Muscle layer of colon (tissue), 2 donors: Measurements from ENCODE around the gene LTBR.
"Not testable (repeated sequence)": the region's sequence is repeated elsewhere in the genome, so short reads cannot be mapped to it uniquely, and the experiment has no call there.

ENCODE experiments used
- H3K27ac ChIP-seq: one replicate; pipeline ENCODE4 v1.7.0; 2013; ENCODE audit warnings: low read depth, mild to moderate bottlenecking, low read length, moderate library complexity
- H3K27me3 ChIP-seq, 2 donors: one replicate each; pipeline ENCODE4 v1.7.0; 2013; ENCODE audit warnings: low read length in 2 of 2, mild to moderate bottlenecking in 2 of 2; ENCODE audit not compliant: insufficient read depth in 2 of 2, control insufficient read depth in 1 of 2
- H3K36me3 ChIP-seq: one replicate; pipeline ENCODE4 v1.7.0; 2013; ENCODE audit warnings: mild to moderate bottlenecking, low read length; ENCODE audit not compliant: insufficient read depth
- H3K4me1 ChIP-seq: one replicate; pipeline ENCODE4 v1.7.0; 2013; ENCODE audit warnings: mild to moderate bottlenecking, low read length; ENCODE audit not compliant: insufficient read depth
- H3K4me3 ChIP-seq, 2 donors: one replicate each; pipeline ENCODE4 v1.7.0; 2013; ENCODE audit warnings: low read length in 2 of 2, low read depth in 1 of 2, mild to moderate bottlenecking in 1 of 2, moderate library complexity in 1 of 2
- H3K9ac ChIP-seq: one replicate; pipeline ENCODE4 v1.7.0; 2013; ENCODE audit warnings: low read length
- H3K9me3 ChIP-seq: one replicate; pipeline ENCODE4 v1.7.0; 2013; ENCODE audit warnings: mild to moderate bottlenecking, low read length
- donor health status: abdominal sarcoma.
- donor health status: Adenocarcinoma of cecum.

The LTBR gene

DNA sequence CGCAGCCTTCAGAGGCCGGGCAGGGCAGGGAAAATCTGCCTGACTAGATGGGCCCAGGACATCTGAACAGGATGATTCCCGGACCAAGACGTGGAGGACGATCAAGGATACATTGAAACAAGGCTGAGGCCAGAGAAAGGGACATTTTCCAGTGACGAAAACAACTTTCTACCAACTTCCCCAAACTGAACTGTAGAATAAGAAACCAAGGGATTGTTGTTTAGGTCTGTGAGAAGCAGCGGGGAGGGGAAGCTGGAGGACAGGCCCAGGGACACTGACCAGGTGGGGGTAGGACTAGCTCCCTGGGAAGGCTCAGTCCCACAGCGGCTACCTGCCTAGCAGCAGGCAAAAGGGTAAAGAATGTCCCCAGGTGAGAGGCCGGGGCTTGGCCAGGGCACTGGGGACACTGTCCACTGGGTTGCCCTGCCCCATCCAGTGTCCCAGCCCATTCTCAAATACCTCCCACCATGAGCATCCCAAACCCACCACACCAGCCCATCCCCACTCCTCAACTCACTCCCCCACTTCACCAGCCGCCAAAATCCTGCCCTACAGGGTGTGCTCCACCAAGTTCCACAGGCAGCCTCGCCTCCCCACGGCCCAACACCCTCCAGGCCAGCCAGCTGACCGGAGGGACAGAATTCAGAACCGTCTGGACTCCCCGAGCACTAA, 43.1 kb upstream of the LTBR start:
- Histone ChIP-seq H3K27ac (peak overlapping the region; percentile 100), H3K4me1 (peaks cover 56% of the 10 kb centered on the region), H3K4me3 (peak overlapping the region; percentile 94 to 99), H3K36me3 (no peaks in the 10 kb centered on the region), H3K9me3 (no peaks in the 10 kb centered on the region), H3K27me3 (no peaks in the 10 kb centered on the region), H3K9ac (peak overlapping the region; percentile 100)

DNA sequence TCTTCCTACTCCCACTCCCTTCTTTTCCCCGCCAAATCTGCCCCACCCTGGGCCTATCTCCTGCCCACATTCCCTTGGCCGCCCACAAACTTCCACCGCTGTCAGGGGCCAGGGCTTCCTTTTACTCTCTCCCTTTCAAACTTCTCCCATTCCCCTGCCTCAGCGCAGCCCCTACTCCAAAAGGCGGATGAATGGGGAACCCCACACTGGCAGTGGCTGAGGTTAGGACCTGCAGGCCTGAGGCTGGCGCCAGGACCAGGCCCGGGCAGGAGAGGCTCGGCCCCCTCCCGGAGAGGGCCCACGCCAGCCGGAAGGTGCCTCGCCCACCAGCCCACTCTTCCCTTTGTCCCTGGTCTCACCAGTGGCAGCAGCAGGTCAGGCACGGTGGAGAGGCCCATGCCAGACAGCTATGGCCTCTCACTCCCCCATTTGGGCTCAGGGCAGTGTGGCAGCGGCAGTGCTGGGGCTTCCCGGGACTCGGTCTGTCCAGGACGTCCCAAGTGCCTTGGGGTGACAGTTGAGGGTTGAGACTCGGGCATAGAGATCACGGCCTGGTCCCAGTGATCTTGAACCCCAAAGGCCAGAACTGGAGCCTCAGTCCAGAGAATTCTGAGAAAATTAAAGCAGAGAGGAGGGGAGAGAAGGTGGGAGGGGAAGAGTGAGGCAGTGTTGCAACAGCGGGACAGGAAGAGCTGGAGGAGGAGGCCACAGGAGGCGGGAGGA, 42.4 kb upstream of the LTBR start, which contains the start of gene TNFRSF1A:
TNFRSF1A (minus strand) TSS at position 660 of the 723 bp plus-strand sequence; CDS start at position 398, 262 bp downstream.
- peak within 1 kb of the TSS; percentile 100 for H3K9ac ChIP-seq
- peaks cover 58% of the 10 kb centered on the region for H3K4me1 ChIP-seq
- H3K36me3 ChIP-seq = no peaks in the 10 kb centered on the region
- H3K4me3 ChIP-seq = peak within 1 kb of the TSS; percentile 94 to 99
- no peaks in the 10 kb centered on the region for H3K27me3 ChIP-seq
- no peaks in the 10 kb centered on the region for H3K9me3 ChIP-seq
- H3K27ac ChIP-seq = peak within 1 kb of the TSS; percentile 100

DNA sequence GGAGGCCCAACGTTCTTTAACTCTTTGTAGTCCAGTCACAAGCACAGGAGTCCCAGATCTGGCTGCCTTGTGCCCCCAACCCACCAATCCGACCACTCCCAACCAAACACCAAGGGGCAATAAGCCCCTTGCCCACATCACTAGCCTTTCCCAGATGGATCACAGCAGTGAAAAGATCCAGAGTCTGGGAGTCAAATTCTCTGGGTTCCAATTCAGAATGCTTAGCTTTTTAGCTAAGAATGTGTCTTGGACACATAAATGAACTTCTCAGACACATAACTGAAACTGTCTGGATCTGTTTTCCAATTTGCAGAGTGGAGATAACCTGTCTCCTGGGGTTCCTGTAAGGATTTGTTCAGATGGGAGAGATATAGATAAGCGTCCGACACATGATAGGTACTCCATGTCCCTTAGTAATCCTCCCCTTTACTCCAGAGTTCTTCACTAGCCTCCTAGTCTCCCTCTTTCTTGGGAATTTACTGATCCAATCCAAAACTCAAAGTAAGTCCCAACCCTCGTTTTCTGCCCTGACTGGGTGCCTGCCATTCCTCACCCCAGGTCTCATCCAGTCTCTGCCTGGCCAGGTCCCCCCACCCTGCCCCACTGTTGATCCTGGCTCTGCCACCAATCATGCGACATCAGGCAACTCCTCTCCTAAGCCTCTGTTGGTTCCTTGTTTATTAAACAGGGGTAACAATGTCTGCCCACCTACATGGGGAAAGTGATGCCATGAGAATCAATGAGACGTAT, 41.6 kb upstream of the LTBR start:
- Histone ChIP-seq H3K9me3 (no peaks in the 10 kb centered on the region), H3K9ac (peak overlapping the region; percentile 100), H3K27ac (peak overlapping the region; percentile 100), H3K36me3 (no peaks in the 10 kb centered on the region), H3K4me3 (peak overlapping the region; percentile 43 to 99), H3K27me3 (no peaks in the 10 kb centered on the region), H3K4me1 (peaks cover 51% of the 10 kb centered on the region)

DNA sequence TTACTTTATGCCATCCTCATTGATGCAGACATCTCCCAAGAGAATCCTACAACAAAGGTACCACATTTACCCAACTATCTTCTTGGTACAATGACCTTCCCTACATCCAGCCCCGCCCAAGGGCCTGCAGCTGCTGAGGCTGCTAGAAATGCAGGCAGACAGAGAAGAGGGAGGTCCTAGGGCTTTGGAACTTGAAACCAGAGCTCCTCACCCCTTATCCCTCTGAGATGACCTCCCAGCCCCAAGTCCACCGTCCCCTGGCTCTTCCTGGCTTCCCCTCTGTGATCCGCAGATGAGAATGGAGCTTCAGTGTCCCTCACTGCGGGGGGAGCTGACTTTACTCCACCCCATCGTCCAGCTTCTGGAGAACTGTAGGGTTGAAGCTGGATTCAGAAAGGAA, 40.4 kb upstream of the LTBR start:
- H3K9ac ChIP-seq = no peak overlapping the region
- peaks cover 39% of the 10 kb centered on the region for H3K4me1 ChIP-seq
- H3K27me3 ChIP-seq = no peaks in the 10 kb centered on the region
- H3K4me3 ChIP-seq = no peak overlapping the region
- H3K36me3 ChIP-seq = no peaks in the 10 kb centered on the region
- peak overlapping the region; percentile 100 for H3K27ac ChIP-seq
- H3K9me3 ChIP-seq = no peaks in the 10 kb centered on the region

DNA sequence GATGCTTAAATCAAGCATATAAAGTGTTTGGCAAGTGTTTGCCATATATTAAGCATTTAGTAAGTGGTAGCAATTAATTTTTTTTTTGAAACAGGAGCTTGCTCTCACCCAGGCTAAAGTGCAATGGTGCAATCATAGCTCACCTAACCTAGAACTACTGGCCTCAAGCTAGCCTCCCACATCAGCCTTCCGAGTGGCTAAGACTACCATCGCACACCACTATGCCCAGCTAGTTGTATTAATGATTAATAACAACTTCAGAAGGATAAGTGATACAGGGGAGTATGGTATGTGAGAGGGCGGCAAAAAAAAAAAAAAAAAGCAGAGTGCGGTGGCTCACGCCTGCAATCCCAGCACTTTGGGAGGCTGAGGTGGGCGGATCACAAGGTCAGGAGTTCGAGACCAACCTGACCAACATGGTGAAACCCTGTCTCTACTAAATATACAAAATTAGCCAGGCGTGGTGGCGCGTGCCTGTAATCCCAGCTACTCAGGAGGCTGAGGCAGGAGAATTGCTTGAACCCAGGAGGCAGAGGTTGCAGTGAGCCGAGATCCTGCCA, 39.8 kb upstream of the LTBR start:
- not testable (repeated sequence) for H3K4me3 ChIP-seq, H3K9ac ChIP-seq, H3K36me3 ChIP-seq, H3K27me3 ChIP-seq, H3K9me3 ChIP-seq
- Histone ChIP-seq H3K27ac (peak overlapping the region; percentile 100), H3K4me1 (peaks cover 32% of the 10 kb centered on the region)

DNA sequence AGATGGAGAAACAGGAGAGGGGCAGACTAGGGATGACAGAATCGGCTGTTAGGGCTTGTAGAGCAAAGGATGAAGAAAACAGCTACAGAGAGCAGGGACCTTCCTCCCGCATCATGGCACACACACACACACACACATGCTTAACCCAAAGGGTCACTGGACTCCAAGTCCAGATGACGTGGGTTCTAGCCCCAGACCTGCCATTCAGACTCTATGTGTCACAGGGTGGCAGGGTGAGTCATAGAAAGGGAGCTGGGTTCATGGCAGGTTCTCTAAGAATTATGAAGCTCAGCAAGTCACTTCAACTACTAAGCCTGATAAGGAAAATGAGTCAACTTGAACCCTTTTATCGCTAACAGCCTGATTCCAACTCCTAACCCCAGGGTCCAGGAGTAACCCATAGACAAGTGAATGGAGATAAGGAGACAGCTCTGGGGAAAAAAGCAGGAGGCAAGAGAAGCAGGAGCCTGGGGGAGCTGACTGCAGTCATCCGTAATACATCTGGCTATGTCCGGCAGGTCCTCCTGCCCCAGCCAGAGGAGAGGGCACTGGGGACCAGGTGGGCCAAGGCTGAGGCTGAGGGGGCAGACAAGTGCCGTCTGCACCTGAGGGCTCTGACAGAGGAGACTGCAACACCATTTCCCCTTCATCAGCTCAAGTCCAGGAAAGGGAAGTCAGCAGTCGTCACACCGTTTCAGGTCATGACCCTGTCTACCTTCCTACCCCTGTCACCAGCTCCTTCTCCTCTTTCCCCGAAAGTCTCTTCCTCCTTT, 38.5 kb upstream of the LTBR start:
- Histone ChIP-seq H3K4me1 (peaks cover 22% of the 10 kb centered on the region), H3K36me3 (no peaks in the 10 kb centered on the region), H3K9ac (no peak overlapping the region), H3K4me3 (no peak overlapping the region), H3K9me3 (no peaks in the 10 kb centered on the region), H3K27me3 (no peaks in the 10 kb centered on the region), H3K27ac (no peak overlapping the region)

DNA sequence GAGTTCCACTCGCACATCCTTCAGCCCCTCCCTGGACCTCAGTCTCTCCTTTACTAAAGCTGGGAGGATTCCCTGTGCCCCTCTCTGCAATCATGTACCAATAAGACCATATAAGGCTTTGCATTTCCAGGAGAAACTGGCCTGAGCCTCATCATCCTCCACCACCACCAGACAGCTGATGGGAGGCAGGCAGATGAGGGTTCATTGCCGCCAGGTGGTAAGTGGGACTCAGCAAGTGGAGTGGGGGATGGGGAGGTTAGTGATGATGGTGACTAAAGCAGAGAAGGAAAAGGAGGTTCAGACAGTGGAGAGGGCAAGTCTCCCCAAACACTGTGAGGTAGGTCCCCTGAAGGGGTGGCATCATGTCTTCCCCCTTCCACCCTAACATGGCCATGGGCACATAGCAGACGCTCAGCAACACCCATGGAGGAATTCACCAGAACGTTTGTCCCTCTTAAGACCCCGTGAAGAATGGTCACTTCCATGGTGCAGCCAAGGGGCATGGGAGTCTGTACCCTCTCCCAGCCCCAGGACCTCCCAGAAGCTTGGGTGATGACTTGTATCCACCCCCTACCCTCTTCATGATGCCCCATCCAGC, 37.6 kb upstream of the LTBR start:
- Histone ChIP-seq H3K27me3 (no peaks in the 10 kb centered on the region), H3K36me3 (no peaks in the 10 kb centered on the region), H3K9me3 (no peaks in the 10 kb centered on the region), H3K4me3 (no peak overlapping the region), H3K27ac (peak overlapping the region; percentile 29), H3K4me1 (peaks cover 22% of the 10 kb centered on the region), H3K9ac (no peak overlapping the region)

DNA sequence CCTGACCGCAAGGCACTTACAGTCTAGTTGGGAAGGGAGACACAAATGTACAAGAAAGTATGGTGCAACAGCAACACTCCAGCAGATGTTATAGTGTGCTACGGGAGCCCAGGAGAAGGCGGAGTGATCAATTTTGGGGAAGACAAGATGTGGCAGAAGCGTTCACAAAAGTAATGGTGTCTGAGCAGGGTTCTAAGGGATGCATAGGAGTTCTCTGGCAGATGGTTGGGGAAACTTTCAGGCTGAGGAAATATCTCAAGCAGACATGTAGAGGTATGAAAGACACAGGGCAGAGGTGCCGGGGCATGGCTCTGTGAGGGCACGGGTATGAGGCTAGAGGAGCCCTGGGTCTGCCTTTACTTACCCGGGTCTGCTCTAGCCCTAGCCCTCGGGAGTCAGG, 37.0 kb upstream of the LTBR start:
- Histone ChIP-seq H3K9ac (no peak overlapping the region), H3K27ac (peak overlapping the region; percentile 30), H3K4me3 (no peak overlapping the region), H3K36me3 (no peaks in the 10 kb centered on the region), H3K27me3 (no peaks in the 10 kb centered on the region), H3K4me1 (peaks cover 22% of the 10 kb centered on the region), H3K9me3 (no peaks in the 10 kb centered on the region)

DNA sequence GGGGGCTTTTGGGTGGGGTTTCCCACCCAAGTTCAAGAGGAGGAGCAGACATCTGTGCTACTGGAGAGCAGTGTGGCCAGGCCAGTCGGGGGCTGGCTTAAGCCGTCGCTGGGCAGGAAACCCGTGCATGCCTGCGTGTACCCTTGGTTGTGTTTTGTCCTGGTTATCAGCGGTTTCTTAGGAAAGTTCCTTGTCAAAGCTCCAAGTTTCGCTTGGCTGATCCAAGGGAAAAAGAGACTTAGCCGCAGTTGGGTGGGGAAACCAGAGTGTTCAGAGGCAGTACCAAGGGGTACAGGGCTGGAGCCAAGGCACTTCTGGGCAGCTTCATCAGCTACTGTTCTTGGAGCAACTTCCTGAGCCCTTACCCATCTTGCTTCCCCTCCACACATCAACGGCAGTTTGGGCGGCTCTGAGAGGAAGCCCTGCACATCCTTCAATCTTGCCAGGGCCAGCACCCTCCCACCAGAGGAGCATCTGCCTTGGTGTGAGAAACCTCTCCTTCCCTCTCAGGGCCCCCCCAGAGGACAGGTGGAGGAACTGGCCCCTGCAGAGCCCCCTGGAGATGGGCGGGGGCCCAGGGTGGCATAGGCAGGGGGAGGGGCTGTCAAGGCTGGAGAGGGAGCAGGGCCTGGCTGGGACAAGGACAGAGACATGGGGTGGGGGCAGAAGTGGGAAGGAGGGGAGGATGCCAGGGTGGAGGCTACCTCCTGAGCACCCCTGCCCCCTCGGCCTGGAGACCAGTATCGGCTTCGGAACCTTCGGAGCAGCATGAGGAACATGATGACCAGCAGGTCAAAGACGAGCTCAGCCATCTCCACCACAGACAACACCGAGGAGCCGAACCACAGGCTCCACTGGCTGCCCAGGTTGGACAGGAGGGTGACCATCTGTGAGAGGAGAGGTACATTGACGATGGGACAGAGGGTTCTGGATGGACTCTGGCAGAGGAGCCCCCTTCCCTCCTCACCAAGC, 36.3 kb upstream of the LTBR start:
- no peaks in the 10 kb centered on the region for H3K9me3 ChIP-seq
- no peak overlapping the region for H3K4me3 ChIP-seq
- H3K27ac ChIP-seq = peak overlapping the region; percentile 43
- H3K4me1 ChIP-seq = peaks cover 15% of the 10 kb centered on the region
- H3K36me3 ChIP-seq = no peaks in the 10 kb centered on the region
- H3K9ac ChIP-seq = no peak overlapping the region
- no peaks in the 10 kb centered on the region for H3K27me3 ChIP-seq

DNA sequence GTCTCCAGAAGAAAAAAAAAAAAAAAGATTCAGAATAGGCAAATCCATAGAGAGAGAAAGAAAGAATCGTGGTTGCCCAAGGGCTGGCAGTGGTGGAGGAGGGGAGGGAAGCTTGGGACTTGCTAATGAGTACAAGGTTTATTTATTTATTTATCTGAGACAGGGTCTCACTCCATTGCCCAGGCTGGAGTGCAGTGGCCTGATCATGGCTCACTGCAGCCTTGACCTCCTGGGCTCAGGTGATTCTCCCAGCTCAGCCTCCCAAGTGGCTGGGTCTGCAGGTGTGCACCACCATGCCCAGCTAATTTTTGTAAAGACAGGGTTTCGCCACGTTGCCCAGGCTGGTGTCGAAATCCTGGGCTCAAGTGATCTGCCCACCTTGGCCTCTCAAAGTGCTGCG, 32.3 kb upstream of the LTBR start:
- H3K9ac ChIP-seq = no peak overlapping the region
- no peaks in the 10 kb centered on the region for H3K36me3 ChIP-seq
- H3K27ac ChIP-seq = no peak overlapping the region
- no peaks in the 10 kb centered on the region for H3K4me1 ChIP-seq
- no peaks in the 10 kb centered on the region for H3K9me3 ChIP-seq
- no peaks in the 10 kb centered on the region for H3K27me3 ChIP-seq
- no peak overlapping the region for H3K4me3 ChIP-seq
